ENCODE results near the gene TTYH3. TPM values are rescaled to one million over a fixed set of nuclear protein-coding genes. Genes with fewer than 3 reads are reported as not detected.
A peak's percentile ranks its signal among the peaks of the same experiment; 100 is the strongest.
"Not testable (repeated sequence)": the region's sequence is repeated elsewhere in the genome, so short reads cannot be mapped to it uniquely, and the experiment has no call there.

Gene TTYH3
- total RNA-seq, 1 donor from 2014 or later: 51.7 TPM

GRCh38 chr7:2688409-2689342, 56.9 kb downstream of the TTYH3 start:
- TF ChIP-seq, protein P1, sequence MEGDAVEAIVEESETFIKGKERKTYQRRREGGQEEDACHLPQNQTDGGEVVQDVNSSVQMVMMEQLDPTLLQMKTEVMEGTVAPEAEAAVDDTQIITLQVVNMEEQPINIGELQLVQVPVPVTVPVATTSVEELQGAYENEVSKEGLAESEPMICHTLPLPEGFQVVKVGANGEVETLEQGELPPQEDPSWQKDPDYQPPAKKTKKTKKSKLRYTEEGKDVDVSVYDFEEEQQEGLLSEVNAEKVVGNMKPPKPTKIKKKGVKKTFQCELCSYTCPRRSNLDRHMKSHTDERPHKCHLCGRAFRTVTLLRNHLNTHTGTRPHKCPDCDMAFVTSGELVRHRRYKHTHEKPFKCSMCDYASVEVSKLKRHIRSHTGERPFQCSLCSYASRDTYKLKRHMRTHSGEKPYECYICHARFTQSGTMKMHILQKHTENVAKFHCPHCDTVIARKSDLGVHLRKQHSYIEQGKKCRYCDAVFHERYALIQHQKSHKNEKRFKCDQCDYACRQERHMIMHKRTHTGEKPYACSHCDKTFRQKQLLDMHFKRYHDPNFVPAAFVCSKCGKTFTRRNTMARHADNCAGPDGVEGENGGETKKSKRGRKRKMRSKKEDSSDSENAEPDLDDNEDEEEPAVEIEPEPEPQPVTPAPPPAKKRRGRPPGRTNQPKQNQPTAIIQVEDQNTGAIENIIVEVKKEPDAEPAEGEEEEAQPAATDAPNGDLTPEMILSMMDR (IDR thresholded peaks at IDR 0.05): no peak
- DNase-seq: no peak
- intact Hi-C loops (cut with DNase I): no loop called here
- peaks cover 20% of the 10 kb centered on the region for H3K4me1 ChIP-seq
- peaks cover 50% of the 10 kb centered on the region for H3K27me3 ChIP-seq (ENCODE audit: low read depth)
- no peaks in the 10 kb centered on the region for H3K9me3 ChIP-seq
- H3K4me3 ChIP-seq: peak overlapping the region; percentile 19
- no peak overlapping the region for H3K27ac ChIP-seq
- no peaks in the 10 kb centered on the region for H3K36me3 ChIP-seq
- peak in 1 of 2 donors; percentile 8 for ATAC-seq

- Histone ChIP-seq H3K36me3 (no peaks in the 10 kb centered on the region), H3K27ac (no peak overlapping the region), H3K9me3 (no peaks in the 10 kb centered on the region), H3K27me3 (ENCODE audit: low read depth) (peaks cover 48% of the 10 kb centered on the region), H3K4me3 (no peak overlapping the region), H3K4me1 (peaks cover 20% of the 10 kb centered on the region)
- ATAC-seq (no peak), DNase-seq (no peak)
- TF ChIP-seq, protein P1 (IDR thresholded peaks at IDR 0.05): no peak
- intact Hi-C loops (cut with DNase I): no loop called here
Observed at GRCh38 chr7:2689343-2689847, 57.6 kb downstream of the TTYH3 start.

DNA sequence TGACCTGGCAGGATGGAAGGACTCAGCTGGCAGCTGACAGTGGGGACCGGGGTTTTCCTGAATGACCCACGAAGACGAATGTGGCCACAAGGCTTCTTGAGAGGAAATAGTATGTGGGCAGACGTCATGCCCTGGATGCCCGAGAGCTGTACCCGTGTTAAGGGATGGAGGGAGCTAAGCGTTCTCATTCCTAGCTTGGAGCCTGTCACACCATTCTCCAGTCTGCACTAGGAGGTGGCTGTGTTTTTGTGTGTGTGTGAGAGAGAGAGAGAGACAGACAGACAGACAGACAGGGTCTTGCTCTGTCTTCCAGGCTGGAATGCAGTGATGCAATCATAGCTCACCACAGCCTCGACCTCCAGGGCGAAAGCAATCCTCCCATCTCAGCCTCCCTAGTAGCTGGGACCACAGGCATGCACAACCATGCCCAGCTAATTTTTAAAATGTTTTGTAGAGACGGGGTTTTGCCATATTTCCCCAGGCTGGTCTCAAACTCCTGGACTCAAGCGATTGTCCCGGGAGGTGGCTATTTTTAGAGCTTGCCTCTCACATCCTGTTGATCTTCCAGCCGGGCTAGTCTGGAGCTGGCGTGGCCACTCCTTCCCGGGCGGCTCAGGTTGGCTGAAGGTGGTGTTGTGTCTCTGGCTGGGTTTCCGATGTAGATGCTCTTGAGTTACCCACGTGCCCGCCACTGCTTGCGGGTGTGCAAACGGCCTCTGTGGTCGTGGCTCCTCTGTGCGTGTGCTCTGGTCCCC, 58.3 kb downstream of the TTYH3 start:
- H3K4me1 ChIP-seq: peaks cover 20% of the 10 kb centered on the region
- DNase-seq: no peak
- TF ChIP-seq, protein P1 (IDR thresholded peaks at IDR 0.05): no peak
- no peak overlapping the region for H3K4me3 ChIP-seq
- H3K36me3 ChIP-seq: no peaks in the 10 kb centered on the region
- intact Hi-C loops (cut with DNase I): no loop called here
- peaks cover 43% of the 10 kb centered on the region for H3K27me3 ChIP-seq (ENCODE audit: low read depth)
- no peaks in the 10 kb centered on the region for H3K9me3 ChIP-seq
- H3K27ac ChIP-seq: no peak overlapping the region
- ATAC-seq: no peak

GRCh38 chr7:2691011-2691707, 59.4 kb downstream of the TTYH3 start:
- no peak overlapping the region for H3K4me3 ChIP-seq
- H3K27me3 ChIP-seq (ENCODE audit: low read depth): peaks cover 37% of the 10 kb centered on the region
- intact Hi-C loops (cut with DNase I): no loop called here
- ATAC-seq (no peak), DNase-seq (no peak)
- no peaks in the 10 kb centered on the region for H3K9me3 ChIP-seq
- TF ChIP-seq, protein P1 (IDR thresholded peaks at IDR 0.05): no peak
- H3K27ac ChIP-seq: no peak overlapping the region
- H3K36me3 ChIP-seq: no peaks in the 10 kb centered on the region
- peaks cover 20% of the 10 kb centered on the region for H3K4me1 ChIP-seq

DNA sequence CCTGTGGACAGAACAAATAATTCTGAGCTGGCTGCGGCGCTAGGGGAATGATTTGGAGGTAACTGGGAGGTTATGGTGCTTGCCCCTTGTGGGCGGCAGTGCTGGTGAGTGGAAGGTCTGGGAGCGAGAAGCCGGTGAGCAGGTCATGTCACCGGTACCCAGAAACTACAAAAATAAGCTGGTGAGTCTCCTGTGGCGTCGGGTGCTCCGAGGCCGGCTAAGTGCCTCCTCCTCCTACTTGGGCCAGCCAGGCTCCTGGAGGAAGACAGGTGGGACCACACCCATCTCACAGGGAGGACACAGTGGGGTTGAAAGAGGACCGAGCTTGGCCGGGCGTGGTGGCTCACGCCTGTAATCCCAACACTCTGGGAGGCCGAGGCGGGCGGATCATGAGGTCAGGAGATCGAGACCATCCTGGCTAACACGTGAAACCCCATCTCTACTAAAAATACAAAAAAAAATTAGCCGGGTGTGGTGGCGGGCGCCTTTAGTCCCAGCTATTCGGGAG, 60.2 kb downstream of the TTYH3 start:
- H3K27ac ChIP-seq; ATAC-seq; H3K36me3 ChIP-seq; DNase-seq; H3K4me3 ChIP-seq; intact Hi-C loops (cut with DNase I); H3K9me3 ChIP-seq: not testable (repeated sequence)
- Histone ChIP-seq H3K27me3 (ENCODE audit: low read depth) (peaks cover 28% of the 10 kb centered on the region), H3K4me1 (peaks cover 20% of the 10 kb centered on the region)
